Panc1 (cell line): ENCODE results near the gene NUDCD2. TPM values are rescaled to one million over a fixed set of nuclear protein-coding genes. Genes with fewer than 3 reads are reported as not detected.

Experiments used
- ATAC-seq: fragments of 200-7000 bp; cut with Tn5 transposase; 2 replicates; pipeline ENCODE4 v1.9.1; 2020; ENCODE audit warnings: mild to moderate bottlenecking, moderate library complexity
- BruUV-seq: library from RNA; stranded (reverse); fragments of 400-500 nt; replicated peaks from 2 replicates; lab custom pipeline; 2021; lab: Mats Ljungman, UMichigan
- CTCF ChIA-PET: fragments of 300-600 bp; sonication (Branson Sonifier 250); formaldehyde crosslinking; loops from one replicate; lab custom pipeline; 2022; ENCODE audit warnings: antibody characterized with exemption; lab: Charles Lee
- POLR2A ChIA-PET: fragments of 300-600 bp; sonication (Branson Sonifier 250); formaldehyde crosslinking; loops from one replicate; lab custom pipeline; 2022; ENCODE audit warnings: antibody characterized with exemption; lab: Charles Lee
- DNase-seq: peaks from one replicate; pipeline ENCODE4 v3.0.0-alpha.2; 2010; ENCODE audit warnings: low read depth, low spot score
- H3K27ac ChIP-seq: 2 replicates; pipeline ENCODE4 v1.5.1; 2011; ENCODE audit warnings: mild to moderate bottlenecking, low read length, inconsistent platforms
- H3K27me3 ChIP-seq: fragments of 200-500 bp; sonication (Bioruptor generic); 2 replicates; pipeline ENCODE4 v1.6.0; 2014; ENCODE audit warnings: low read length, inconsistent platforms; ENCODE audit not compliant: control insufficient read depth, insufficient read depth
- H3K36me3 ChIP-seq: fragments of 200-500 bp; sonication (Bioruptor generic); 2 replicates; pipeline ENCODE4 v1.5.1; 2014; ENCODE audit warnings: inconsistent platforms, mild to moderate bottlenecking, low read length, moderate library complexity; ENCODE audit not compliant: control insufficient read depth, insufficient read depth
- H3K4me1 ChIP-seq: 2 replicates; pipeline ENCODE4 v1.5.1; 2011; ENCODE audit warnings: inconsistent platforms, mild to moderate bottlenecking, low read length, moderate library complexity; ENCODE audit not compliant: control insufficient read depth, insufficient read depth
- H3K4me3 ChIP-seq, 2 experiments: 2 replicates each; pipeline ENCODE4 v1.5.1; 2011 to 2012; ENCODE audit warnings: low read depth in 2 of 2, low read length in 2 of 2, mild to moderate bottlenecking in 2 of 2, inconsistent platforms in 1 of 2, moderate library complexity in 1 of 2
- H3K9me3 ChIP-seq: fragments of 200-500 bp; sonication (Bioruptor generic); 2 replicates; pipeline ENCODE4 v1.5.1; 2014; ENCODE audit warnings: low read depth, mild to moderate bottlenecking, inconsistent platforms, low read length, moderate library complexity; ENCODE audit not compliant: control insufficient read depth, insufficient read depth
- CTCF ChIP-seq: fragments of 450-650 bp; IDR thresholded peaks from 2 replicates; pipeline ENCODE4 v1.5.1; 2017; ENCODE audit warnings: mild to moderate bottlenecking
- POLR2AphosphoS5 ChIP-seq: IDR thresholded peaks from 2 replicates; pipeline ENCODE4 v1.6.1; 2012; ENCODE audit warnings: mild to moderate bottlenecking, low read depth, low read length, moderate library complexity
- SIN3A ChIP-seq: IDR thresholded peaks from 2 replicates; pipeline ENCODE4 v1.6.1; 2012; ENCODE audit warnings: low read depth, mild to moderate bottlenecking, low read length, moderate library complexity, borderline replicate concordance; ENCODE audit not compliant: insufficient read depth
- TCF7L2 ChIP-seq: IDR thresholded peaks from 2 replicates; pipeline ENCODE4 v1.6.1; 2011; ENCODE audit warnings: mild to moderate bottlenecking, low read depth, low read length, inconsistent platforms
- in situ Hi-C: cut with HindIII; loops from 2 replicates; pipeline ENCODE4 v1.10.0; 2016; ENCODE audit warnings: low sequenced_read_pairs, low pct_unique_long_range_greater_than_20kb
- intact Hi-C: fragments of 100-400 bp; cut with micrococcal nuclease; formaldehyde crosslinking; loops from one replicate; pipeline ENCODE4 v1.10.0; 2022; ENCODE audit not compliant: unreplicated experiment
- total RNA-seq: library from RNA; stranded (reverse); gene quantifications from one replicate; pipeline ENCODE4 v1.2.1, GENCODE V29; 2021; ENCODE audit not compliant: unreplicated experiment
- TF ChIP-seq, protein P1 (sequence below), 2 experiments: IDR thresholded peaks; 2 replicates each; pipeline ENCODE4 v1.6.1; 2011 to 2012; ENCODE audit warnings: low read depth in 2 of 2, control low read depth in 1 of 2, low read length in 1 of 2, mild to moderate bottlenecking in 1 of 2, moderate library complexity in 1 of 2; ENCODE audit not compliant: insufficient read depth in 1 of 2

The NUDCD2 gene
- total RNA-seq, 1 experiment from 2014 or later = 58.6 TPM

DNA sequence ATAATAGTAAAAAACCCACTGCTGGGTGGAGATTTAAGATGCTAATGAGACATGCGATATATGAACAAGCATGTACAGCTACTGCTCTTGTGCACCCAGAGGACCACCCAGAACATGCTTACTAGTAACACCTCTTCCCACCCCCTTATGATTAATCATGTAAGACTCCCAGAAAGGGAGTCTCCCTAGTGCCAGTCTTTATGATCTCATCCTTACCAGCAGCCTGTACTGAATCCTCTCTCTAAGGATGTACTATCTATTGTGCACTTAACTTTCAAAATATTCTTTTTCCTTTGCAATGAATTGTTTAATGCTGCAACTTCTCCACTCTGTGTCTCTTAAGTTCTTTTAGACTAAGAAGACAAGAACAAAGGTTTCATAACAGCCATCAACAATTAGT, 36.4 kb upstream of the NUDCD2 start:
- Histone ChIP-seq H3K4me1 (no peaks in the 10 kb centered on the region), H3K36me3 (peaks cover 8% of the 10 kb centered on the region), H3K4me3 (no peak overlapping the region), H3K9me3 (no peaks in the 10 kb centered on the region), H3K27me3 (no peaks in the 10 kb centered on the region), H3K27ac (no peak overlapping the region)
- BruUV-seq = no TSS peak
- ATAC-seq (no peak), DNase-seq (no peak)
- CTCF ChIA-PET = no interaction called here
- in situ Hi-C loops (no loop called here), intact Hi-C loops (no loop called here)
- TF ChIP-seq CTCF = no peak
- TF ChIP-seq TCF7L2 = no peak
- no peak for TF ChIP-seq SIN3A
- TF ChIP-seq, protein P1, sequence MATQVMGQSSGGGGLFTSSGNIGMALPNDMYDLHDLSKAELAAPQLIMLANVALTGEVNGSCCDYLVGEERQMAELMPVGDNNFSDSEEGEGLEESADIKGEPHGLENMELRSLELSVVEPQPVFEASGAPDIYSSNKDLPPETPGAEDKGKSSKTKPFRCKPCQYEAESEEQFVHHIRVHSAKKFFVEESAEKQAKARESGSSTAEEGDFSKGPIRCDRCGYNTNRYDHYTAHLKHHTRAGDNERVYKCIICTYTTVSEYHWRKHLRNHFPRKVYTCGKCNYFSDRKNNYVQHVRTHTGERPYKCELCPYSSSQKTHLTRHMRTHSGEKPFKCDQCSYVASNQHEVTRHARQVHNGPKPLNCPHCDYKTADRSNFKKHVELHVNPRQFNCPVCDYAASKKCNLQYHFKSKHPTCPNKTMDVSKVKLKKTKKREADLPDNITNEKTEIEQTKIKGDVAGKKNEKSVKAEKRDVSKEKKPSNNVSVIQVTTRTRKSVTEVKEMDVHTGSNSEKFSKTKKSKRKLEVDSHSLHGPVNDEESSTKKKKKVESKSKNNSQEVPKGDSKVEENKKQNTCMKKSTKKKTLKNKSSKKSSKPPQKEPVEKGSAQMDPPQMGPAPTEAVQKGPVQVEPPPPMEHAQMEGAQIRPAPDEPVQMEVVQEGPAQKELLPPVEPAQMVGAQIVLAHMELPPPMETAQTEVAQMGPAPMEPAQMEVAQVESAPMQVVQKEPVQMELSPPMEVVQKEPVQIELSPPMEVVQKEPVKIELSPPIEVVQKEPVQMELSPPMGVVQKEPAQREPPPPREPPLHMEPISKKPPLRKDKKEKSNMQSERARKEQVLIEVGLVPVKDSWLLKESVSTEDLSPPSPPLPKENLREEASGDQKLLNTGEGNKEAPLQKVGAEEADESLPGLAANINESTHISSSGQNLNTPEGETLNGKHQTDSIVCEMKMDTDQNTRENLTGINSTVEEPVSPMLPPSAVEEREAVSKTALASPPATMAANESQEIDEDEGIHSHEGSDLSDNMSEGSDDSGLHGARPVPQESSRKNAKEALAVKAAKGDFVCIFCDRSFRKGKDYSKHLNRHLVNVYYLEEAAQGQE (IDR thresholded peaks at IDR 0.05; ENCODE audit: insufficient read depth in 1 of 2, low read depth in 2 of 2, low read length in 1 of 2) = no peak
- no peak for TF ChIP-seq POLR2AphosphoS5
- POLR2A ChIA-PET = no interaction called here

GRCh38 chr5:163489745-163490075, 29.8 kb upstream of the NUDCD2 start:
- peaks cover 21% of the 10 kb centered on the region for H3K36me3 ChIP-seq
- no peaks in the 10 kb centered on the region for H3K4me1 ChIP-seq
- no peak for DNase-seq
- H3K27me3 ChIP-seq = no peaks in the 10 kb centered on the region
- TF ChIP-seq, protein P1 (IDR thresholded peaks at IDR 0.05; ENCODE audit: insufficient read depth in 1 of 2, low read depth in 2 of 2, low read length in 1 of 2) = no peak
- TF ChIP-seq SIN3A (no peak), TCF7L2 (no peak), CTCF (no peak), POLR2AphosphoS5 (no peak)
- H3K4me3 ChIP-seq = no peak overlapping the region
- no peaks in the 10 kb centered on the region for H3K9me3 ChIP-seq
- BruUV-seq = no TSS peak
- ATAC-seq = no peak
- intact Hi-C loops (no loop called here), in situ Hi-C loops (no loop called here)
- ChIA-PET POLR2A (no interaction called here), CTCF (no interaction called here)
- H3K27ac ChIP-seq = no peak overlapping the region
